Astrocyte of the hippocampus (primary cell): ENCODE results near the gene TBC1D24.

Source experiments
- DNase-seq: peaks from one replicate; pipeline ENCODE4 v3.0.0; 2011; ENCODE audit warnings: low read depth, low spot score

Gene TBC1D24

DNA sequence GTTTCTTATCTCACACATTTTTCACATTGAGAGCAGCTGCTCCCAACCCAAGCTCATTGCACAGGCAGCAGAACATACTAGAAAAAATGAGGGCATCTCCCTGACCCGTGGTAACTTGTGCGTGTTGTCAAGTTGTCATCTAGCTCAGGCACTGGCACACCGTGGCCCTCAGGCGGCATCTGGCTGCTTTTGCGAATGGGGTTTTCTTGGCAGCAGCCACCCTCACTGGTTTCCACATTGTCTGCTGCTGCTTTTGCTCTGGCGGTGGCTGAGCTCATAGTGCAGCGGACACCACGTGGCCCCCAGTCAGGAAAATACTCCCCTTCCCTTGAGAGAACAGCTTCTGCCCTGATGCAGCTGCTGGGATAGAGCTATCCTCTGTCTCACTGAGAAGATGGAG, 24.4 kb upstream of the TBC1D24 start:
- DNase-seq = no peak

DNA sequence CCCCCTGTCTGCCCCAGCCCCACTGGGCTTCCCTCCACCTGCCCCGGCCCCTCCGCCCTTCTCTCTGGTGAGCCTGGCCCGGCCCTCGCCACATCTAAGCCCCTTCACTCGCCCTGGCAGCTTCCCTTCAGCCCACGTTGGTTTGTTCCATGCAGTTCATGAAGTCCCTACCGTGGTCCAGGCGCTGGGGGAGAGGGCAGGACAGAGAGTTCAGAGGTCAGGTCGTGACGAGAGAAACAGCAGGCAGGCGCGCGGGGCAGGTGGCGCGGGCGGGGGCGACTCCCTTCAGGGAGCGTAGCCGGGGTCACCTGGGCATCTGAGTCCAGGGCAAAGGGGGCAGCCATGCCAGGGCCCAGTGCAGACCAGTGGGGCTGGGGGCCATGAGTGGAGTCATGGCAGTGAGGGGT, 23.9 kb upstream of the TBC1D24 start:
- no peak for DNase-seq

DNA sequence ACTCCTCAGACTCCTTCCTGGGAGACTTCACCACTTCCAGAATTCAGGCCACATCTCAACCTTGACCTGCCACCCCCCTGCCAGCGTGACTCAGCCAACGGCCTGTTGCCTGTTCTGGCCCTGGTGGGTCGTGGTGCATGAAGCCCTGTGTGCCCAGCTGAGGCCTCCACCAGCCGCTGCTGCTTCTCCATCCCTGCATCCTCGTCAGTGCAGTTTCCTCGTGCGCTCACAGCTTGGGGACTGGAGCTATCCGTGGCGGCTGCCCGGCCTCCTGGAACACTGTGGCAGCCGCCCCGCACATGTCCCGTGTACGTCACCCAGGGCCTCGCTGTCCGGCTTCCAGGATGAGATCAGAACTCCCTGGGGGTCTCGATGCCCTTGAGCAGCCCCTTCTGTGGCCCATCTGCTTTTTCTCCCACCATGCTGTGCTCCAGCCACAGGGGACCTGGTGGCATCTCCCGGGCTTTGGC, 23.0 kb upstream of the TBC1D24 start:
- no peak for DNase-seq

DNA sequence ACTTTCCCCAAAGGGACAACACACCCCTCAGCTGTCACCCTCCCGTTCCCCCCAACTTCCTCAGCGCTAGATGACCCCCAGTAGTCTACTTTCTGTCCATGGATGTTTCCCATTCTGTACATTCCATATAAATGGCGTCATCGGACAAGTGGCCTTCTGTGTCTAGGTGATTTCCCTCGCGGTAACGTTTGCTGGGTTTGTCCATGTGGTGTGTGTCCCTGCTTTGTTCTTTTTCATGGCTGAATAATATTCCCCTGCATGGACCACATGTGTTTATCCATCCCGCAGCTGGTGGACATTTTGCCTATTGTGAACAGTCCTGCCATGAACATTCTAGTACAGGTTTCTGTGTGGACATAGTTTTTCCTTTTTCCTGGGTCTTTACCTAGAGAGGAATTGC, 22.3 kb upstream of the TBC1D24 start:
- DNase-seq = no peak

DNA sequence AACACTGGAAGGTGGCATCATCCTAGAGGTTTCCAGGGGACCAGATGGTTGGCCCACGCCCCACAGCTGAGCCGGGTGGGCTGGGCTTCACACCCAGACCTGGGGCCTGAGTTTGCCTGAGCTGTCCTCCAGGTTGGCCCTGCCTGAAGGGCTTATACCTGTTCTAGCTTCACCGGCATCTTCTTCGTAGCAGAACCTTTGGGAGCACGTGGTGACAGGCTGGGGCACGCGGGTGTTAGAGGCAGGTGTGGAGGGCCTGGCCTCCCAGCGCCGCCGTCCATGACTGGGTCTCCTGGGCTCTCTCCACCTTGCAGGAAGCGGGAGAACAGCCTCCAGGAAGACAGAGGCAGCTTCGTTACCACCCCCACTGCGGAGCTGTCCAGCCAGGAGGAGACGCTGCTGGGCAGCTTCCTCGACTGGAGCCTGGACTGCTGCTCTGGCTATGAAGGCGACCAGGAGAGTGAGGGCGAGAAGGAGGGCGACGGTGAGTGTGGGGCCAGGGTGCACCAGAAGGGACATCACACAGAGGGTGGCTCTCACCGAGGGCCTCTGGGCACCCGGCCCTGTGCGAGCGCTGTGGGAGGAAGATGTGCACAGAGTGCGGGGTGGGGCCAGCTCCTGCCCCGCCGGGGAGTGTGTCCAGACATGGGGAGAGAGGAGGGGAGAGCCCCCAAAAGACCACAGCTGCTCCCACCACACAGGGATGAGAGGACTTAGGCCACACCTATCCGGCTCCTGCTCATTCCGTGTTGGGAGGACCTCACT, 19.7 kb upstream of the TBC1D24 start:
- DNase-seq = no peak

DNA sequence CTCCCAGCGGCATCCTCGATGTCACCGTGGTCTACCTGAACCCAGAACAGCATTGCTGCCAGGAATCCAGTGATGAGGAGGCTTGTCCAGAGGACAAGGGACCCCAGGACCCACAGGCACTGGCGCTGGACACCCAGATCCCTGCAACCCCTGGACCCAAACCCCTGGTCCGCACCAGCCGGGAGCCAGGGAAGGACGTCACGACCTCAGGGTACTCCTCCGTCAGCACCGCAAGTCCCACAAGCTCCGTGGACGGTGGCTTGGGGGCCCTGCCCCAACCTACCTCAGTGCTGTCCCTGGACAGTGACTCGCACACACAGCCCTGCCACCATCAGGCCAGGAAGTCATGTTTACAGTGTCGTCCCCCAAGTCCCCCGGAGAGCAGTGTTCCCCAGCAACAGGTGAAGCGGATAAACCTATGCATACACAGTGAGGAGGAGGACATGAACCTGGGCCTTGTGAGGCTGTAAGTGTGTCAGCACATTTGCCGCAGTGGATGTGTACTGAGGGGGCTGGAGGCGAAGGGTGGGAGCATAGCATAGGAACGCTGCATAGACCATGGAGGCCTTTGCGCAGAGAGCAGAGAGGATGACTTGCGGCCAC, 18.3 kb upstream of the TBC1D24 start:
- no peak for DNase-seq

DNA sequence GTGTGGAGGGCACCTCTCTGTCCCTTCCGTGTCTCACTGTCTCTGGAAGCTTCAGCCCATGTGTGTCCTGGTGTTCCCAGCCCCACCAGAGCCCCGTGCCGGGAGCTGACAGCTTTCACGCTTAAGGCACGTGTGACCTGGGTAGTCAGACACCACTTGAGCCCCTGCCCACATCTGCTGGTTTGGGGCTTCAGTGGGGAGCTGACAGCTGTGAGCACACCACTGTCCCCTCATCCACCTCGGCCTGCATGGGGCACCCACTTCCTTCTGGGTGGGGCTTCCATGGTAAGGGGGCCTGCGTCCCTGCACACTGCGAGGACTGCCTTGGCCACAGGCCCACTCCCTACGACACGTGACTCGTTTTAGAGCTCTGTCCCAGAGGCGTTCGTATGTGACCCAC, 17.7 kb upstream of the TBC1D24 start:
- no peak for DNase-seq

DNA sequence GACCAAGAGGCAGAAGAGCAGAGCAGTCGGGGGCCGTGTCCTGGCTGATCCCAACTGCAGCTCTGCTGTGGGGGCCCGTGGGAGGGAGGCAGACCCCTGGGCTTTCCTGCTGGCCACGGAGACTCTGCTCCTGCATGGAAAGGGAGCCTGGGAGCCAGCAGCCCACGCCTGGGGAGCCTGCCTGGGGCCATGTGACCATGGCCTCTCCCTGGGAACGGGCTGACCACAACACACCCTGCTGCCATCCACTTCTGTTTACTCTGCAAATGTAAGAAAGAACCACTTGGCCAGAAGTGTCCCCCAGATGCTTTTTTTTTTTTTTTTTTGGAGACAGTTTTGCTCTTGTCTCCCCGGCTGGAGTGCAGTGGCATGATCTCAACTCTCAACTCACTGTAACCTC, 17.0 kb upstream of the TBC1D24 start:
- no peak for DNase-seq

DNA sequence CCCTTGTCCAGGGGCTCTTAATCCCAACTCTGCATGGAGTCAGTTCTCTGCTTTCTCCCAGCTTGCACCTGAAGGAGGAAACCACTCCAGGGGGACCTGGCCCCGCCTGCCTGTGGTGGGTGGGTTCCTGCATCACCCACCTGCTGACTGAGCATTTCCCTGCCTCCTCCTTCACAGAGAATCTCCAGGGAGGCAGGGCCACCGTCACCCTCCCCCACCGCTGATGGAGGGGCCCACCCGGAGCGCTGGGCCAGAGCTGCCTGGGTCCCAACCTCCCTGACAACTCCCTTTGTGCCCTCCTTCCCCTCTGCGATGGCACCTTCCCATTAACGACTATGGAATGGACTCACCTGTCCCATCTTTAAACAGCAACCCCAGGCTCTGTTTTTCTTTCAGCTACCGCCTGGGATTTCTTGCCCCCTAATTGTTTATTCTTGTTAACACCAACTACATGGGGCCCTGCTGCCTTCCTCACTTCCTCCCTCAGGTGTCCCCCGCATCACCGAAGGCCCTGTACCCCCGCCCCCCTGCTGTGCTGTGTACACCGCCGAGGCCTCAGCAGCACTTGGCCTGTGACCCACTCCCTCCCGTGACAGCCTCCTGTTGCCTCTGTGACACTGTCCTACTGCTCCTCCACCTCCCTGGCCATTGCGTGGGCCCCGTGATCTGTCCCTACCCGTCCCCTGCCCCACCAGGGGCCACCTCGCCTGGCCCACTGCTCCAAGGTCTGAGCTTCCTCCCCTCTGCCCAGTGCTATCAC, 15.9 kb upstream of the TBC1D24 start:
- DNase-seq = no peak

DNA sequence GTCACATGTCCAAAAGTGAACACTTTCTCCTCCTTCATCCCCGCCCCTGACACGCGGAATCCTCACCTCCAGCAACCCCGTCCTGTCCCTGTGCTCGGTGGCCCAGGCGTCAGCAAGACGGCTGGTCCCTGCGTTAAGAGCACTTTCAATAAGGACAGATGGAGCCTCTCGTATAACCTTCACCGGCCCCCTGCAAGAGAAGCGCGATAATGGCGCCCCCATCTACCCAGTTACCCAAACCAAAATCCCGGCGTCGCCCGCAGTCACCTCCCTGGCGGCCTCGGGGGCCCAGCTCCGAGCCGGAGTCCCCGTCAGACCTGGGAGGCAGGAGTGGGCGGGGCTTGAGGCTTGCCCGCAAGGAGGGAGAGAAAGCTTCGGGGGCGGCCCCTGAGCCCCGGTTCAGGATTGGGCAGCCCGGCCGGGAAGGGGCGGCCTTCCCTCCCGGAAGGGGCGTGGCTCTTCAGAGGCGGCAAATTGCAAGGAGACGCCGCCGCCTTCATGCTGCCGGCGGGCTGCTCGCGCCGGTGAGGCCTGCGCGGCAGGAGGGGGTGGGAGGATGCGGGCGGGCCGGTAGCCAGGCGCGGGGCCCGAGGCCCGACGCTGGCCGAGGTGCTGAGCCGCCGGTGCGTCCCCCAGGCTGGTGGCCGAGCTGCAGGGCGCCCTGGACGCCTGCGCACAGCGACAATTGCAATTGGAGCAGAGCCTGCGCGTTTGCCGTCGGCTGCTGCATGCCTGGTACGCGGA, 15.1 kb upstream of the TBC1D24 start, which contains the start of gene TEDC2:
TEDC2 (plus strand) TSS at position 463 of the 744 bp plus-strand sequence; CDS start at position 499, 36 bp downstream.
- peak; percentile 98 for DNase-seq

DNA sequence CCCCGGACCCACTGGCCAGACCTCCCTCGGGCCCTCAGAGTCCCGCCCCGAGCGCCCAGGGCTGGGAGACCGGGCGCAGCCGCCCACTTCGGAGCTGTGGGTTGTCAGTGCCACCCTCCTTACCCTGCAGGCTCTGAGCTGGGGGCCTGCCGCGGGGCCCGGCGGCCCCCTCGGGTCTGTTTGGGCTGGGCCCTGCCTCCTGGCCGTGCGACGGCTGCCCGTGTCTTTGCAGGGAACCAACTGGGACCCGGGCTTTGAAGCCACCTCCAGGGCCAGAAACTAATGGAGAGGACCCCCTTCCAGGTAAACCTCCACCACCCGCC, 14.6 kb upstream of the TBC1D24 start:
- DNase-seq = no peak

DNA sequence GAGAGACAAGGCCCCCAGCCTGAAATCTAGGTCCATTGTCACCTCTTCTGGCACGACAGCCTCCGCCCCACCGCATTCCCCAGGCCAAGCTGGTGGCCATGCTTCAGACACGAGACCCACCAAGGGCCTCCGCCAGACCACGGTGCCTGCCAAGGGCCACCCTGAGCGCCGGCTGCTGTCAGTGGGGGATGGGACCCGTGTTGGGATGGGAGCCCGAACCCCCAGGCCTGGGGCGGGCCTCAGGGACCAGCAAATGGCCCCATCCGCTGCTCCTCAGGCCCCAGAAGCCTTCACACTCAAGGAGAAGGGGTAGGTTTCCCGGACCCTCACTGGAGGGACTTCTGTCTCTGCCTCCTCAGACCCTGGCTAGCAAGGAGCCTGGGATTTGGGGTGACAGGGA, 14.0 kb upstream of the TBC1D24 start:
- DNase-seq = no peak

DNA sequence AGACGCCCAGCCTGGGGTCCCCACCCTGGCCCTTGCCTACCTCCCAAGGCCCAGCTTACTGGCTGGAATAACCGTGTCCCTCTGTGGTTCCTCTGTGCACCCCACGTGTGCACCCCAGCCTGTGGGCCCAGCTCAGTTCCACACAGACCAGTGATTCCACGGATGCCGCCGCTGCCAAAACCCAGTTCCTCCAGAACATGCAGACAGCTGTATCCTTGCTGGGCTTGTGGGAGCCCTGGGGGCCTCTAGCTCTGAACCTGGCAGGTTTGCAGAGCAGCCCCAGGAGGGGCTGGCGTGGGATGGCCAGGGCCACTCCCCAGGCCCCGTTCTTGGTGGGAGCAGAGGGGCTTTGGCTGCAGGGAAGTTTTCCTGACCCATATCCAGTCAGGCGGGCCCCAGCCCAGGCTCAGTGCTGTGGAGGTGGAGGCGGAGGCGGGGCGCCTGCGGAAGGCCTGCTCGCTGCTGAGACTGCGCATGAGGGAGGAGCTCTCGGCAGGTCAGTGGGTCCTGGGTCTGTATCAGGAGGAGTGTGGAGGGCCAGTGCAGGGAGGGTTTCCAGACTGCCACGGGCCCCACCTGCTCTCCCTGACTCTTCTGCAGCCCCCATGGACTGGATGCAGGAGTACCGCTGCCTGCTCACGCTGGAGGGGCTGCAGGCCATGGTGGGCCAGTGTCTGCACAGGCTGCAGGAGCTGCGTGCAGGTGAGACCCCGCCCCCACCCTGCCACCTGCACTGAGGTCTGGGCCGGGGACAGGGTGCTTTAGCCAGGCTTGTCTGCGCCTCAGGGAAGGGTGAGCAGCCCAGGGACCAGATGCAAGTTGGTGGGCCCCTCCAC, 12.7 kb upstream of the TBC1D24 start:
- no peak for DNase-seq

DNA sequence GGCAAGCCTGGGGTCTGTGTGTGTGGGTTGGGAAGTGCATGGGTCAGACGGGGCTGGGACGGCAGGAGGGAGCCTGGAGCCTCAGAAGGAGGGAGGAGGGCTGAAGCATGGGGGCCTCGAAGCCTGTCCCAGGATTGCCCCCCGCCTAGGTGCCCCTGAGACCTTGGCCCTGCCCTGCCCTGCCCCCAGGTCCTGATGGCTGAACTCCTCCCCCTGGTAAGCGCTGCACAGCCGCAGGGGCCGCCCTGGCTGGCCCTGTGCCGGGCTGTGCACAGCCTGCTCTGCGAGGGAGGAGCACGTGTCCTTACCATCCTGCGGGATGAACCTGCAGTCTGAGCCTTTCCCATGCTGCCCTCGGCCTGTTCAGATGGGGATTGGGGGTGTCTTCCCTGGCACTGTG, 10.6 kb upstream of the TBC1D24 start:
- no peak for DNase-seq

DNA sequence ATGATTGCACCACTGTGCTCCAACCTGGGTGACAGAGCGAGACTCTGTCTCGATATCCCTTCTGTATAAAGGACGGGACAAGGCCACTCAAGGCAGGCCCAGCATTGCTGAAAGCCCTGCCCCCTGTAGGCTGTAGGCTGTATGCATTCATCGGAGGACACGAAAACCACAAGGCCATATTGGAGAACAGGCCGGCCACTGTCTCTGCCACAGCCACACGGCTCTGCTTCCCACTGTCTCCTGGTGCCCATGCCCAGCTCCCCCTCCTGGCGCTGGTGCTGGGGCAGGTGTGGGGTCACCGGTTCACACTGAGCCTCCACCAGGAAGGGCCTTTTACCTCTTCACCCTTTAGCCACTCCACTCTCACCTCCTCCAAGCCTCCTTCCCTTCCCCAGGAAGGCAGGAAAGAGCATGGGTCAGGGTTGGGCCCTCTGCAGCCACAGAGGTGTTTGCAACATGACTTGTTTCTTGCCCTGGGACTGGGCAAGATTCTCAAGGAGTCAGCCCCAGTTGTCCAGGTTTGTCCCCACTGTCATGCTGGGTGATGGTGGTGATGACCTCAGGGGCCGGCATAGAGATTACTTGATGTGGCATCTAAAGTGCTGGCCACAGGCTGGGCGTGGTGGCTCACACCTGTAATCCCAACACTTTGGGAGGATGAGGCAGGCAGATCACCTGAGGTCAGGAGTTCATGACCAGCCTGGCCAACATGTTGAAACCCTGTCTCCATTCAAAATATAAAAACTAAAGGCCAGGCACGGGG, 9.1 kb upstream of the TBC1D24 start:
- DNase-seq = no peak

DNA sequence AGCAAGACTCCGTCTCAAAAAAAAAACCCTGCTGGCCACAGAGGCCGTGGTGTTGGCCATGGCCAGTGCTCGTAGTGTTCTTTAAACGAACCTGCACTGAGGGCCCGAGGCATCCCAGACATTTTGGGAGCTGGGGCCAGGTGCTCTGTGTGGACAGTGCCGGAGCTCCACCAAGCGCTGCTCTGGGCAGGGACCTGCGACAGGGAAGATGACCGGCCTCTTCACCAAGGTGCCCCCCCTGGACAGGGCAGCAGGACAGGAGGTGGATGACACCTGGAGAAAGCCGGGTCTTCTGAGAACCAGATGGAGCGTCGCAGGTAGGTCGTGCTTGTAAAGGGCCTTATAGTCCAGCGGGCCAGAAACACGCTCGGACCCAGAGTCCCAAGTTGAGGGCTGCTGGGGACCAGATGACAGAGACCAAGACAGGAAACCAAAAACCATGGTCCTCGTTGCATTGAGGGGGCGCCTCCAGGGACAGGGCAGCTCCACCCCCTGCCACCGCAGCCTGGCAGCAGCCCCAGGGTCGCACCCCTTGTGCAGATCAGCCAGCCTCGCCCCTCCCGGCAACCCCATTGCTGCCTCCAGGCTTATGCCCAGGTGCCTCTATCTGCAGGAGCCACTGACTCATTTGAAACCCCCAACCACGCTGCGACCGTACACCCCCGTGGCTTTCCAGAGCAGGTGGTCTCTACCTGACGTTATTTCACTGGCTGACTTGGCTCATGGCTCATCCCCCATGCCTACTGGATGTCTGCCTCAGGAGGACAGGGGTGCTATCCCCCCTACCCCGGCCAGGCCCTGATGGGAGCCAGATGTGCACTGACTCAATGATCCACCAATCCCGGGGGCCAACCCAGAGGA, 8.0 kb upstream of the TBC1D24 start:
- DNase-seq = no peak

DNA sequence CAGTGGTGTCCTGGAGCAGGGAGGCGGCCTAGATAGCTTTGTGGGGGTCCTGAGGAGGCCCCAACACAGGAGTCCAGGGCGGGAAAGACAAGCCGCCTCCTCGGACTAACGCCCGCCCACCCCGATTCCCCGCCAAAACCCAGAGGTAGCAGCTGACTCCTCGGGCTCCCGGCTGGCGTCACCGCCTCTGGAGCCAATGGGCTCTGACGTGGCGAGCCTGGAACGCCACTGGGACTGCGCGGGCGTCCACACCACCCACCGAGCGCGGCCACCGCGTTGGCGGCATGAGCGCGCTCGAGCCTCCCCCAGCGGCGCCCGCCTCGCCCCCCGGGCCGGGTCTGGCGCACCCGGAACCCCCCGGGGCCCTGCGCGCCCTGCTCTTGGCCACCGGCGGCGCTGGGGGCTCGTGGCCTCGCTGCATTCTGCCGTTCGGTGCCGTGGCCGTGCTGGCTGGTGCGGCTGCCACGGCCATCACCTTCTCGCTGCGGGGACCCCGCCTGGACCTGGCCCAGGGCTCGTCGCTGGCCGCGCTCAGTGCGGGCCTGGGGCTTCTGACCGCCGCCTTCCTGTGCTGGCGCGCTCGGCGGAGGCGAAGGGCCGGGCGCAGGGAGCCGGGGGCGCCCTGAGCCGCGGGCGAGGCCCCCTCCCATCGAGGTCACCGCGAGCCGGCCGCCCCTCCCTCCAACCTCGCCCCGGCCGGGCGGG, 7.2 kb upstream of the TBC1D24 start:
- peak; percentile 88 for DNase-seq

DNA sequence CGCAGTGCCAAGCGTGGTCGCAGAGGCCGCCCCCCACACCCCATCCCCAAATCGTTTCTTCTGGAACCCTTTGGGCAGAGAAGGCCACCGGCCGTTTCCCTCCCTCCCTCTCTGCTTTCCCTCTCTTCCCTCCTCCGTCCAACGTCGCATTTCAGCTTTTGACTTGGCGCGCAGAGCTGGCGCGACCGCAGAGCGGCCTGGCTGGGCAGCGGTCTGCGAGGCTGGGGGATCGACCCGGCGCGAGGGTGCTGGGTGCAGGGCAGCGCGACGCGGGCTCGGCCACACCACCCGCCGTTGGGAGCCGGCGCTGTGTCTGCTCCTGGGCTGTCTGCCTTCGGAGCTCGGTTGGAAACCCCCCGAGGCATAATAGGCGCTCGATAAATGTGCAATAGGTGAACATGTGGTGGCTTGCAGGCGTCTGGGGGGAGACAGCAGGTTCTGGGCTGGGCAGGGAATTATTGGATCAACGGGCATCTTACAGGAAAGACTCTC, 6.6 kb upstream of the TBC1D24 start:
- peak; percentile 70 for DNase-seq
